CD4-positive, alpha-beta T cell (primary cell): ENCODE measurements around the gene MCCC1. TPM values are rescaled to one million over a fixed set of nuclear protein-coding genes. Genes with fewer than 3 reads are reported as not detected.
"Not testable (repeated sequence)": the region's sequence is repeated elsewhere in the genome, so short reads cannot be mapped to it uniquely, and the experiment has no call there.

Source experiments
- ATAC-seq: fragments of 200-7000 bp; cut with Tn5 transposase; one replicate; pipeline ENCODE4 v1.10.0; 2022; ENCODE audit warnings: mild to moderate bottlenecking; ENCODE audit not compliant: poor library complexity
- CTCF ChIA-PET: fragments of 350-600 bp; sonication (Branson Sonifier 250); formaldehyde crosslinking; loops from one replicate; lab custom pipeline; 2021; ENCODE audit warnings: antibody characterized with exemption, inconsistent platforms; lab: Charles Lee
- POLR2A ChIA-PET: fragments of 350-600 bp; sonication (Branson Sonifier 250); formaldehyde crosslinking; loops from one replicate; lab custom pipeline; 2021; ENCODE audit warnings: antibody characterized with exemption, inconsistent platforms; lab: Charles Lee
- DNase-seq, 14 experiments: peaks; one replicate each; pipeline ENCODE4 v3.0.0-alpha.2; 2013 to 2020; ENCODE audit warnings: mixed read lengths in 2 of 14
- H3K27ac ChIP-seq, 2 donors: one replicate each; pipeline versions ENCODE4 v1.5.1 to v1.7.0; 2013; ENCODE audit warnings: low read length in 2 of 2, low read depth in 1 of 2, mild to moderate bottlenecking in 1 of 2
- H3K27me3 ChIP-seq, 2 experiments: 1 replicate in 1 of 2; 2 replicates in 1 of 2; pipeline versions ENCODE4 v1.6.1 to v1.7.0; 2013; ENCODE audit warnings: low read length in 2 of 2, control low read depth in 1 of 2, mild to moderate bottlenecking in 1 of 2, moderate library complexity in 1 of 2; ENCODE audit not compliant: insufficient read depth in 2 of 2, control insufficient read depth in 1 of 2
- H3K36me3 ChIP-seq: one replicate; pipeline ENCODE4 v1.6.1; 2013; ENCODE audit warnings: low read length, control low read depth; ENCODE audit not compliant: insufficient read depth
- H3K4me1 ChIP-seq: one replicate; pipeline ENCODE4 v1.6.1; 2013; ENCODE audit warnings: low read length, control low read depth; ENCODE audit not compliant: insufficient read depth
- H3K4me3 ChIP-seq: one replicate; pipeline ENCODE4 v1.5.1; 2013; ENCODE audit warnings: mild to moderate bottlenecking, low read length, moderate library complexity
- H3K9me3 ChIP-seq, 2 experiments: 1 replicate in 1 of 2; 2 replicates in 1 of 2; pipeline versions ENCODE4 v1.6.1 to v1.7.0; 2013; ENCODE audit warnings: low read length in 2 of 2, mild to moderate bottlenecking in 2 of 2, control low read depth in 1 of 2, moderate library complexity in 1 of 2; ENCODE audit not compliant: control insufficient read depth in 1 of 2, insufficient read depth in 1 of 2
- H3K27ac Mint-ChIP-seq: one replicate; pipeline ENCODE4 v1.8.0; 2020; ENCODE audit warnings: mixed read lengths
- H3K27me3 Mint-ChIP-seq: one replicate; pipeline ENCODE4 v1.8.0; 2021; ENCODE audit warnings: mixed read lengths
- H3K36me3 Mint-ChIP-seq: one replicate; pipeline ENCODE4 v1.8.0; 2021; ENCODE audit warnings: low read depth, mixed read lengths
- H3K4me1 Mint-ChIP-seq: one replicate; pipeline ENCODE4 v1.8.0; 2021; ENCODE audit warnings: low read depth, mixed read lengths
- H3K4me3 Mint-ChIP-seq: one replicate; pipeline ENCODE4 v1.8.0; 2020; ENCODE audit warnings: mild to moderate bottlenecking, mixed read lengths
- H3K9me3 Mint-ChIP-seq: one replicate; pipeline ENCODE4 v1.8.0; 2020; ENCODE audit warnings: mixed read lengths
- CTCF ChIP-seq: fragments of 200-600 bp; IDR thresholded peaks from one replicate; pipeline ENCODE4 v1.8.0; 2022; ENCODE audit warnings: antibody characterized with exemption, mild to moderate bottlenecking
- intact Hi-C, 2 experiments: fragments of 100-400 bp; cut with DNase I in 1 of 2; cut with micrococcal nuclease in 1 of 2; formaldehyde crosslinking; loops; one replicate each; pipeline versions ENCODE4 v1.15.1 to v1.9.0; 2023 to 2025; cut with DNase I, micrococcal nuclease
- total RNA-seq, 174 experiments: library from RNA in 2 of 174; stranded (reverse) in 2 of 174; gene quantifications; one replicate each; pipeline ENCODE4 v1.2.3 and lab custom pipeline; 2021 to 2026

Gene MCCC1
- total RNA-seq, 2 experiments from 2014 or later: 16.4 to 16.7 TPM

- ChIA-PET CTCF (no interaction called here), POLR2A (no interaction called here)
- ATAC-seq (no peak), DNase-seq (no peak)
- Histone ChIP-seq H3K9me3 (peaks cover 0 to 4% of the 10 kb centered on the region in 2 experiments), H3K36me3 (no peaks in the 10 kb centered on the region), H3K4me1 (no peaks in the 10 kb centered on the region), H3K4me3 (no peak overlapping the region), H3K27ac (no peak overlapping the region), H3K27me3 (no peaks in the 10 kb centered on the region)
- Mint-ChIP-seq H3K36me3 (no peaks in the 10 kb centered on the region), H3K27ac (no peak overlapping the region), H3K27me3 (no peaks in the 10 kb centered on the region), H3K4me3 (no peak overlapping the region), H3K4me1 (no peaks in the 10 kb centered on the region), H3K9me3 (peaks cover 2% of the 10 kb centered on the region)
- no peak for TF ChIP-seq CTCF
- intact Hi-C loops: no loop called here
Observed at GRCh38 chr3:183108001-183108449, 8.7 kb upstream of the MCCC1 start.

GRCh38 chr3:183107372-183107771, 8.1 kb upstream of the MCCC1 start:
- H3K4me3 ChIP-seq, ATAC-seq, H3K36me3 ChIP-seq, intact Hi-C loops, CTCF ChIA-PET, H3K27ac Mint-ChIP-seq, H3K9me3 Mint-ChIP-seq, POLR2A ChIA-PET, H3K9me3 ChIP-seq, H3K27me3 Mint-ChIP-seq, H3K27me3 ChIP-seq, H3K4me1 ChIP-seq, H3K27ac ChIP-seq, H3K4me3 Mint-ChIP-seq, H3K36me3 Mint-ChIP-seq, H3K4me1 Mint-ChIP-seq, DNase-seq: not testable (repeated sequence)

GRCh38 chr3:183106635-183107034, 7.3 kb upstream of the MCCC1 start:
- Histone ChIP-seq H3K9me3 (peaks cover 0 to 4% of the 10 kb centered on the region in 2 experiments), H3K27ac (no peak overlapping the region), H3K4me3 (no peak overlapping the region), H3K27me3 (no peaks in the 10 kb centered on the region), H3K4me1 (no peaks in the 10 kb centered on the region), H3K36me3 (no peaks in the 10 kb centered on the region)
- no peak for ATAC-seq
- H3K27ac Mint-ChIP-seq: no peak overlapping the region
- H3K9me3 Mint-ChIP-seq: peaks cover 2% of the 10 kb centered on the region
- intact Hi-C loops: no loop called here
- DNase-seq: no peak
- no peaks in the 10 kb centered on the region for H3K4me1 Mint-ChIP-seq
- H3K27me3 Mint-ChIP-seq: no peaks in the 10 kb centered on the region
- no peak overlapping the region for H3K4me3 Mint-ChIP-seq
- H3K36me3 Mint-ChIP-seq: no peaks in the 10 kb centered on the region
- ChIA-PET CTCF (no interaction called here), POLR2A (interaction anchor here (0.7 kb wide), 1 partner anchor 147 kb away, joined by 3 read pairs; no protein-coding TSS in a partner anchor)
- TF ChIP-seq CTCF: no peak

GRCh38 chr3:183103950-183104349, 4.7 kb upstream of the MCCC1 start:
- ATAC-seq, intact Hi-C loops: not testable (repeated sequence)
- H3K4me1 Mint-ChIP-seq: peaks cover 14% of the 10 kb centered on the region

GRCh38 chr3:183101040-183101439, 1.7 kb upstream of the MCCC1 start:
- H3K27me3 ChIP-seq, CTCF ChIA-PET, H3K27ac ChIP-seq, intact Hi-C loops, H3K4me3 ChIP-seq, ATAC-seq, H3K36me3 ChIP-seq, H3K9me3 Mint-ChIP-seq, POLR2A ChIA-PET, DNase-seq, H3K27ac Mint-ChIP-seq, H3K27me3 Mint-ChIP-seq, H3K9me3 ChIP-seq: not testable (repeated sequence)
- H3K36me3 Mint-ChIP-seq: peaks cover 16% of the 10 kb centered on the region
- peak overlapping the region; percentile 51 for H3K4me3 Mint-ChIP-seq
- H3K4me1 ChIP-seq: peaks cover 18% of the 10 kb centered on the region
- peaks cover 42% of the 10 kb centered on the region for H3K4me1 Mint-ChIP-seq

More at GRCh38 chr3:183103950-183104349, 4.7 kb upstream of the MCCC1 start:
- H3K9me3 ChIP-seq, H3K27ac Mint-ChIP-seq, POLR2A ChIA-PET, DNase-seq, H3K27ac ChIP-seq, H3K27me3 ChIP-seq, H3K36me3 ChIP-seq, H3K4me3 Mint-ChIP-seq, CTCF ChIA-PET, H3K27me3 Mint-ChIP-seq, H3K9me3 Mint-ChIP-seq, H3K4me1 ChIP-seq, H3K36me3 Mint-ChIP-seq, H3K4me3 ChIP-seq: not testable (repeated sequence)
